ENCODE results near the gene TUBA1B. TPM values are rescaled to one million over a fixed set of nuclear protein-coding genes. Genes with fewer than 3 reads are reported as not detected.
A peak's percentile ranks its signal among the peaks of the same experiment; 100 is the strongest.

TUBA1B gene
- total RNA-seq, 1 experiment from 2014 or later: 4,183 TPM

DNA sequence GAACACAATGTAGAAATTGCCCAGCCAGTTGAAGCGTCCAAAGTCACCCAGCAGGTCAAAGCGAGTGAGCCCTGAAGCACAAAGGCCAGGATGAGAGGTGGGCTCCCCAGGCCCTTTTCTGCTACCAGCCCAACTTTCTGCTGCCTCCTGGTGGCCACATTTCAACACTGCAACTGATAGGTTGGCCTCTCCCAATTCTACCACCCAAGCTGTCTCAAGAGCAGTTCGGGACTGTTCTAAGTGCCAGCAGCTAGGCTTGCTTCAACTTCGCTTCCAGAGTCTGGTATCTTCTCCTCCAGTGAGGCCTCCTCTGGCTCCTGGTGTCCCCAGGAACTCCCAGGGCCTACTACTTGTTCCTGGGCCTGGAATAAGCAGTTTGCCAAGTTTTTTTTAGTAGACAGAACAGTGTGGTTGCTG lies 33.2 kb downstream of the TUBA1B start:
- DNase-seq: peak; percentile 25
- Histone ChIP-seq H3K9me3 (no peaks in the 10 kb centered on the region), H3K27me3 (0 out of 2 replicates have a peak, but pooled peaks cover 4% of the 10 kb centered on the region), H3K4me3 (no peak overlapping the region), H3K36me3 (peaks cover 9% of the 10 kb centered on the region)

DNA sequence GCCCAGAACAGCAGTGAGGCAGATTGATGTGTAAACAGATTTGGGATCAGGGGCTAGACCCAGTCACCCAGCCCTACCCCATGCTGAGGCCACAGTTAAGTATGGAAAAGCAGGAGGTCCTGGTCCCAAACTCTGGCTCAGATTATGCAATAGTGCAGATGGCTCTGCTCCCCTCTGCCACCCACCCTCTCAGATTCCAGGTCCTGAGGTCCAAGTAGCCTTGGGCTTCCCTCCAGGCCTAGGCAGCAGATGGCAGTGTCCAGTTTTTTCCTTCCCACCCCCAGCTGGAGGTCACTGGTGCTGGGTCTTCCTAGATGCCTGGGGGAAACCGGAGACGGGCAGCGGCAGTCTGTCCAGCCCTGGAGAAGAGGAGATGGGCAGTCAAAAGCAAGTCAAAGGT lies 33.8 kb downstream of the TUBA1B start:
- H3K4me3 ChIP-seq: no peak overlapping the region
- DNase-seq: no peak
- H3K9me3 ChIP-seq: no peaks in the 10 kb centered on the region
- H3K36me3 ChIP-seq: peaks cover 9% of the 10 kb centered on the region
- 0 out of 2 replicates have a peak, but pooled peaks cover 4% of the 10 kb centered on the region for H3K27me3 ChIP-seq

DNA sequence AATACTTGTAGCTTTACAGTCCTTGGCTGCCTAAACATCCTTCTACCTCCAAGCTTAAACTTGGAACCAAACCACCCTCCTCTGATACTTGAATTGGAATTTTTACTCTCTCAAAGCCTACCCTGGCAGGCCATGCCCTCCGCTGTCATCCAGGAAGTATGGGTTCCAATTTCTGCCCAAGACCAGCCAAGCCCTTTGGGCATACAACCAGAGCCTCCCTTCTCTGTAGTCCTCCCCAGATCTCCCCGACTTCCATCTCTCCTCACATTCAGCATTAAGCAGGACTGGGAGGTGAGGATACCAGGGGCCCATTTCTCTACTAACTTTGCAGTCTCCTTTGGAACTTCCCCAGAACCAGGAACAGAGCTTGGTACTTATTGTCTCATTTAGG lies 36.2 kb downstream of the TUBA1B start:
- no peak for DNase-seq
- Histone ChIP-seq H3K9me3 (no peaks in the 10 kb centered on the region), H3K4me3 (no peak overlapping the region), H3K27me3 (peaks cover 4% of the 10 kb centered on the region; the same call in 1 of the 2 replicates), H3K36me3 (peaks cover 3% of the 10 kb centered on the region)

DNA sequence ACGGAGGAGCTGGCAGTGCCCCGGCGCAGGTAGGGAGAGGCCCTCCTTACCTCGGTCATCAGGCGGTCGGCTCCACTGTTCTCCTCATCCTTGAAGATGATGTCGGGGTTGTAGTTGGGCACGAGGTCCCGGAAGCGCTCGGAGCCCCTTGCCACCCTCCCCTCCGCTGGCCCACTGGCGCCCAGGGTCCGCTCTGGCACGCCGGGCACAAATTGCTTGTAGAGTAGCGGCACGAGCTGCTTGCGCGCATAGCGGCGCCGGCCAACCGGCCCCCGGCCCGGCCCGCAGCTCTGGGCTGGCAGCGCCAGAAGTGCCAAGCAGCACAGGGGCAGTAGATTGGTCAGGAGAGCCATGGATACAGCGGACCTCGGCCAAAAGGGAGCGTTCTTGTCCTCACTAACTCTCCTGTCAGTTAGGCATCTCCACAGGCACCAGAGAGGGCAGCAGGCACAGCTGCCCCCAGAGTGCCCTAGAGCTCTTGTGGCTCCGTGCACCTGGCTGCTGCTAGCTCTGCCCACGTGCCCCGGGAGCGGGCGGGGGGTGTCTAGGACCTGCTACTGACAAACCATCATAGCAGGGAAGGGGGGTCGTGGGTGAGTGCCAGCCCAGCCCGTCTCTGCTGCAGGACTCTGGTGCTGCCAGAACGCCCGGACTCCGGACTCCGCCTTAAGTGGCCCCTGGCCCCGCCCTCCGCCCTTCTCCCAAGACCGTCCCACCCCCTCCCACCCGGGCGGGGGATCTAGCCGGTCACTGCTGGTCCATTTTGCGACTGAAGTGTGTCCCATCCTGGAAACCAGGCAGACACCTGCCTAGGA lies 36.8 kb downstream of the TUBA1B start, which contains the start of gene DHH:
TSS of gene DHH (minus strand) at position 642 of the 815 bp plus-strand sequence. CDS start at position 353, 289 bp downstream.
- Histone ChIP-seq H3K9me3 (no peaks in the 10 kb centered on the region), H3K4me3 (no peak within 1 kb of the TSS), H3K27me3 (peaks cover 8% of the 10 kb centered on the region), H3K36me3 (peaks cover 3% of the 10 kb centered on the region)
- peak; percentile 43 for DNase-seq

DNA sequence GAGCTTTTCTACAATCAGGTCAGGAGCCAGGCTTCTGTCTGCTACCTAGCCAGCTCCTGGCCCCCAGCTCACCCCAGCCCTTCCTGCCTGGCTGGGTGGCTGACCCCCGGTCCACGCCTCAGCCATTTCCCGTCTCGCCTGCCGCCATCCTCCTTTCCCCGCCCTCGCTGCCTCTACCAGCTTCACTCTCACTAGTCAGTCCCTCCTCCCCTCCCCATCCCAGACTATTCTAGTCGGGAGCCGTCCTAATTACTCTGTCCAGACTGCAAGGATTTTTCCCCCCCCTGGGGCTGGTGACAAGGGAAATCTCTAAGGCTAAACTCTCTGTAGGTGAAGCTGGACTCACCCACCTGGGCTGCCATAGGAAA lies 37.4 kb downstream of the TUBA1B start:
- no peak overlapping the region for H3K4me3 ChIP-seq
- no peak for DNase-seq
- peaks cover 3% of the 10 kb centered on the region for H3K36me3 ChIP-seq
- H3K9me3 ChIP-seq: no peaks in the 10 kb centered on the region
- peaks cover 14% of the 10 kb centered on the region for H3K27me3 ChIP-seq

DNA sequence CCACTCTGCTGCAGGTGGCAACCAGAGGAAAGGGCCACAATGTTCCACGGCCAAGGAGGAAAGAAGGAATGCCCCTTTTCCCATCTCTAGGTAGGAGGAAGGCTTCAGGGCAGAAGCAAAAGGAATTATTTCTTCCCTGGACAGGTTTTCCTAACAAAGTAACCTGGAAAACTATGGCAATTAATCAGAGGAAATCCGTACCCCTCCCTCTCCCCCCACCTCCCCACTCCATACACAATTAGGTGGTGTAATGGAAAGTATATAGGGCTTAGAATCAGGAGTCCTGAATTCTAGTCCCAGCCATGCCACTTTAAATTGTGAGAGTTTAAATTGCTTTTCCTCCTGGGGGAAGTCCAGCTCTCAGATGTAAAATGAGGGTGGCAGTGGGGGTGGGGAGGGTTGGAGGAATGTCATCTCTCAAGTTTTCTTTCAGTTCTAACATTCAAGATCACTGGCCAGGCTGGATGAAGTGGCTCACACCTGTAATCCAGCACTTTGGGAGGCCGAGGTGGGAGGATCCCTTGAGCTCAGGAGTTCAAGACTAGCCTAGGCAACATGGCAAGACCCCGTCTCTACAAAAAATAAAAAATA lies 38.3 kb downstream of the TUBA1B start:
- H3K36me3 ChIP-seq: peaks cover 3% of the 10 kb centered on the region
- no peaks in the 10 kb centered on the region for H3K9me3 ChIP-seq
- peaks cover 15% of the 10 kb centered on the region for H3K27me3 ChIP-seq
- DNase-seq: no peak
- no peak overlapping the region for H3K4me3 ChIP-seq

DNA sequence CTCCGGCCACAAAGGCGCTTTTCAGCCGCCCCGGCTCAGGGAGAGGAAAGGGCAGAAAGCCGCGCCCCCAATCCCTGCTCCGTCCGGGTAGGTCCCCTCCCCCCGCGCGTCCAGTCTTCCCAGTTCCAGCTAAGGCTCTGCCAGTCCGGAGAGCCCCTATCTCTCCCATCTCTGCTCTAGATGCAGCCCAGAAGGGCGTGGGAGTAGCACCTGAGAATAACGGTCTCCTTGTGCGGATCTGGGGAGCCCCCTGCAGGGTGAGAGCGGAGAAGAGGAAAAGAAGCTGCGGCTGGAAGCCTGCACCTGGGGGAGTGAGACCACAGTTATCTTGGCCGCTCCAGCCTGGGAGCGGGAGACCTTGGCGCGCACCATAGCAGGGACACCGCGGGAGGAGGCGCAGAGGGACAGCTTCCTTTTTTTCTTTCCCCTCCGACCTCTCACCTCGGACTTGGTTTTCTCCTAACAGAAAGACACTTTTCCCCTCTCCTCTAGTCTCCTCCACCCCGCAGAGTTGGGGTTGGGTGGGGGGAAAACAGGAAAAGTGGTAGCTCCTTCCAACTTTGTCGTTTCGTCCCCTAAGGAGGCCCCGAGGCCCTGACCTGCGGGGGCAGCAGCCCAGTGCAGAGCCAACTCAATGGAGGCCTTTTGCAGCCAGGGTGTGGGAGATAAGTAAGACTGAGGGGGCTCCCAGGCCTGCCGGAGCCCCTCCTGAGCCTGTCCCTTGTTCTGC lies 38.9 kb downstream of the TUBA1B start:
- peaks cover 15% of the 10 kb centered on the region for H3K27me3 ChIP-seq
- H3K36me3 ChIP-seq: no peaks in the 10 kb centered on the region; the same call in 1 of the 2 replicates
- H3K9me3 ChIP-seq: no peaks in the 10 kb centered on the region
- DNase-seq: no peak
- no peak overlapping the region for H3K4me3 ChIP-seq

DNA sequence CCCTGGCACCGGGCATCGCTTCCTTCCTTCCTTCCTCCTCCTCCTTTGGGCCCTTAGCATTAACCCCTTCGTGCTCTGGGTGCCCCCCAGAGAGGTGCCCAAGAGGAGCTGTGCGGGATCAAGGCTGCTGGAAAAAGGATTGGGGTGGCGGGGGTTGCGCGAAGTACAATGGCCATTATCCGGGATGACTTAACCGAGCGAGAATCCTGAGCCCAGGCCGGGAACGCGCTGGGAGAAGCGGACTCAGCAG lies 39.4 kb downstream of the TUBA1B start:
- H3K4me3 ChIP-seq: no peak overlapping the region
- H3K36me3 ChIP-seq: no peaks in the 10 kb centered on the region
- no peaks in the 10 kb centered on the region for H3K9me3 ChIP-seq
- no peak for DNase-seq
- peaks cover 15% of the 10 kb centered on the region for H3K27me3 ChIP-seq

DNA sequence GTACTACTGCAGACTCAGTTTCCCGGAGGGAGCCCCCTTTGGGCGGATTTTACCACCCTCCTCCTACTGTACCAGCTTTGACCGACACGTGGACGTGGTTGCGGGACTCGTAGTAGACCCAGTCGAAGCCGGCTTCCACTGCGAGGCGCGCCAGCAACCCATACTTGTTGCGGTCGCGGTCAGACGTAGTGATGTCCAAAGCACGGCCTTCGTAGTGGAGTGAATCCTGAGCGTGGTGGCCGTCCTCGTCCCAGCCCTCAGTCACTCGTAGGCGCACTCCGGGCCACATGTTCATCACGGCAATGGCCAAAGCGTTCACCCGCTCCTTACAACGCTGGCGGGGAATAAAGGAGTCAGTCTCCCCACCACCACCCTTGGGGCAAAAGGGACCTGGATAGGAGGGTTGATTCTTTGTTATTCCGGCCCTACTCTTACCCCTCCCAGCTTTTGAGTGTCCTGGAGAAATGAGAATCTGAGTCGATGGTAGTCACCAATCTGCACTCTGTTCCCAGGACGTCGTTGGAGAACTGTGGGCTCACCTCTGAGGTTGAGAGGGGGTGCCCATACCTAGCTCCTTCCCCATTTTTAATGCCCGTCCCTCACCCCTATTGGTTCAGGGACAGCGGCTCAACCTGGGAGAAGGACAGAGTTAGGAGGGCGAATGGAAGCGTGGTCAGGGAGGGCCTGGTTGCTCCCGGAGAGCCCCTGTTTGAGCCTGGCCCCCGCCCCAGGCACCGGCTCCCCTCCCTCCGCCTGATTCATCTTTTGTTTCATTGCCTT lies 39.9 kb downstream of the TUBA1B start:
- no peak for DNase-seq

DNA sequence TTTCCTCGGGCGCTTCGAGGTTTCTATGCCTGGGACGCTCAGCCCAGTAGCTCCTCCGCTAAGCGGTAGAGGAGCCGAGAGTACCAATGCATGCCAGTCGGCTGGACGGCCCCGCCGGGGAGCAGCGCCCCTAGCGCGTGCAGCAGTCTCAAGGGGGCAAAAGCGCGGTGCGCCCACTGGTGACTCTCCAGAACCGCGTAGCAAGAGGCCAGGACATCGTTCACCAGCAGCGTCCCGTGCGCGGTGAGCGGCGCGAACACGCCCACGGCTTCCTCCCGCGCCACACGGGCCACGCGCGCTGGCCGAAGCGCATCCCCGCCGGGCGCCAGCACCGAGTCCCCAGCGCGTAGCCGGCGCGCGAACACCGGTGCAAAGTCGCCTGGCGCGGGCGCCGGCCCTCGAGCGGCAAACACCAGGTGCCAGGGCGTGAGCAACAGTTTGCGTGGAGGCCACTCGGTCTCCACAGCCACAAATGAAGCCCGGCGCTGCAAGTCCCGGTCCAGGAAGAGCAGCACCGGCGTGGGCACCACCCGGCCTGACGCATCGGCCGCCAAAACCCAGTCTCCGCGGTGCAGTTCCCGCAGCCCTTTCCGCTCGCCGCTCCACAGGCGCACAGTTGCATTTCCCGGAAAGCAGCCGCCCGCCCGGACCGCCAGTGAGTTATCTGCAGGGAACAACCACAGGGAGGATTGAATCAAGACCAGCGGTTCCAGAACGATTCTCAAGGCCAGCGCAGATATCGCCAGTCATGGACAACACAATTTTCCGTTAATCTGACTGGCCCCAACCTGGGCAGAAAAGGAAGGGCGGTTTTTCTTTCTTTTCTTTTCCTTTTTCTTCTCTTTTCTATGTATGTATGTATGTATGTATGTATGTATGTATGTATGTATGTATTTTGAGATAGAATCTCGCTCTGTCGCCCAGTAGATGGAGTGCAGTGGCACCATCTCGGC lies 41.1 kb downstream of the TUBA1B start:
- Histone ChIP-seq H3K27me3 (peaks cover 15% of the 10 kb centered on the region), H3K36me3 (no peaks in the 10 kb centered on the region), H3K9me3 (no peaks in the 10 kb centered on the region), H3K4me3 (peak overlapping the region; percentile 29)
- peak; percentile 59 for DNase-seq

More for the DNA sequence above, 39.9 kb downstream of the TUBA1B start:
- H3K4me3 ChIP-seq: no peak overlapping the region
- H3K27me3 ChIP-seq: peaks cover 15% of the 10 kb centered on the region
- no peaks in the 10 kb centered on the region for H3K9me3 ChIP-seq
- no peaks in the 10 kb centered on the region for H3K36me3 ChIP-seq

DNA sequence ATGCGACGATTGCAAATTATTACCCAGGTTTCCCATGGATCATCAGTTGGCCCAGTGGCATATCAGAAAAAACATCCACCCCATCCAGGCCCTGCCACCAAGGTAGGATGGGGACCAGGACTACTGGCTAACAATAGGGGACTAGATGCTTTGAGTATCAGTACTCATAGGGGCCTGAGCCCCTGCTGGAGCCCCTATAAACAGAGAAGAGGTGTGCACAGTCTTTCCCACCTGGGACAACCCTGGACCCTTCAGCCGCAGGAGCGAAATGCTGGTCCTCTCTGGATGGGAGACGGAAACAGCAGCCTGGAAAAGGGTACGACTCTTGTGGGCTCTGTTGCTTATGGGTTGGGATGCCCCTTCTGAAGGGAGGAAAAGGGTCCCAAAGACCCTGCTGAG lies 42.3 kb downstream of the TUBA1B start:
- H3K36me3 ChIP-seq: no peaks in the 10 kb centered on the region
- DNase-seq: no peak
- H3K9me3 ChIP-seq: no peaks in the 10 kb centered on the region
- H3K27me3 ChIP-seq: peaks cover 15% of the 10 kb centered on the region
- no peak overlapping the region for H3K4me3 ChIP-seq

DNA sequence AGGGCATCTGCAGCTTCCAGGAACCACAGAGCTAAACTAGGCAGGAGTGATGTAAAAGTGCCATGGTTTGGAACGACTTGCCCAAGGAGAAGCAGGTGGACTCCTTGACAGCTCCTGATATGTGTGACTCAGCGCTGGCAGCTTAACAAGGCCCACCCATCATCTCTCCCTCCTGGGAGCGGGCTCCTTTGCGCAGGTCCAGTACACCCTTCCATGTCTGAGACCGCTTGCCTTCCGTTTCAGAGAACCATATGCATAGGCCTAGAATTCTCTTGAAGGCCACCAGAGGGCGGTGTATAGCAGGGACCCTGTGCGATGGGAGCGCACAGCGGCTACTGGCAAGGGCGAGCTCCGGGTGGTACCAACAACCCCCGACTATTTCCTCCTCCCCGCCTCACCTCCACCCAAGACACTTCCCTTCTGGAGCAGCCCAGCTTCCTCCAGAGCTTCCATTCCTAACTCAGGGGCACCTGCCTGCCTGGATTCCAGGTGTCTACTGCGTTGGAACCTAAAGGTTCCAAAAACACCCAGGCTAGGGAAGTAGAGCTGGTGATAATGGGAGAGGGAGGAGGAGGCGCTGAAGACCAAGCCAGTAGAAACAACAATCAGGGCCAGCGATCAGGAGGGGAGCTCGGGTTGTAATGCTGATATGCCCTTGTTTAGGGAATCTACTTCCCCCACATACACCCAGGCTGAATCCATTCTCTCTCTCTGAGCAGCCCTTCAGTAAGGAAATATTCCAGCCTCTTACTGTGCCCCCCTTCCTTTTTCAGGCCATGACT lies 42.9 kb downstream of the TUBA1B start:
- Histone ChIP-seq H3K4me3 (no peak overlapping the region), H3K9me3 (no peaks in the 10 kb centered on the region), H3K27me3 (peaks cover 11% of the 10 kb centered on the region), H3K36me3 (no peaks in the 10 kb centered on the region)
- DNase-seq: peak; percentile 80

DNA sequence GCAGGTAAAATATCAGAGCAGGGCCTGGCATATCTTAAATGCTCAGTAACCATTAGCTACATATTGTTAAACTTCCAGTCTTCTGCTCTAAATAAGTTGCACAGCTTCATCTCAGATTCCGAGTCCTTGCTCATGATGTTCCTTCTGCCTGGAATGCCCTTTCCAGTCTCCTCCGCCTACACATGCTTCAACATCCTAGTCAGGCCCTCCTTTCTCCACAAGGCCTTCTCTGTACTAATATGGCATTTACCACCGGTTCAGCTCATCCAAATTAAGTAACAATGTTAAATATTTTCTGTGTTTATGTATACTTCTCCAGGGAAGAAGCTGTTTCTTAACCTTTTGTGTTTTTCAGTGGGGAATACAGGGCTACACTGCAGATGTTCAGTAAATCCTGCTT lies 45.1 kb downstream of the TUBA1B start:
- DNase-seq: no peak
- Histone ChIP-seq H3K27me3 (peaks cover 11% of the 10 kb centered on the region), H3K36me3 (no peaks in the 10 kb centered on the region), H3K9me3 (no peaks in the 10 kb centered on the region), H3K4me3 (no peak overlapping the region)

DNA sequence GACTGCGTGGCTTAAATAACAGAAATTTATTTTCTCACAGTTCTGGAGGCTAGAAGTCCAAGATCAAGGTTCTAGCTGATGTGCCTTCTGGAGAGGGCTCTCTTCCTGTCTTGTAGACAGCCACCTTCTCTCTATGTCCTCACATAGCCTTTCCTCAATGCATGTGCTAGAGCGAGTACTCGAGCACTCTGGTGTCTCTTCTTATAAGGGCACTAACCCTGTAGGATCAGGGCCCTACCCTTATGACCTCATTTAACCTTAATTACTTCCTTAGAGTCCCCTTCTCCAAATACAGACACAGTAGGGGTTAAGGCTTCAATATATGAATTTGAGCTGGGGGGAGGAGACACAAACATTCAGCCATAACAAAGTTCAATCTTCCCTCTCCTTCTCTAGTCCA lies 46.8 kb downstream of the TUBA1B start:
- Histone ChIP-seq H3K36me3 (no peaks in the 10 kb centered on the region), H3K9me3 (no peaks in the 10 kb centered on the region), H3K4me3 (no peak overlapping the region), H3K27me3 (peaks cover 7% of the 10 kb centered on the region)
- DNase-seq: no peak

DNA sequence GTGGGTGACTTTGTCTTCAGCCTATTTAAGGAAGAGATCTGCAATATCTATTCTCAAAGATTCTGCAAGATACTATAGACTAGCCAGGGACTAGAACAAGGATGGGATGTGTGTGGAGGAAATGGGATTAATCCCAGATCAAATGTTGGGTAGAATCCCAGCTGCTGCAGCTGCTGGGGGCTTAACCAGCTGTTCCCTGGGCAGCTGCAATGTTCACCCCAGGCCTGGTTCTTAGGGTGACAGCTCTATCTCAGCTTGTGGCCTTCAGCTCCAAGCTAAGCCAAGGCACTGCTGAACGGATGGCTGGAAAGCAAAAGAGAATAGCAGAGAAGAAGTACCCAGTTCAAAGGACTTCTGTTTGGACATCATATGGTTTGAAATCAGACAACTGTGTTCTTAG lies 51.4 kb downstream of the TUBA1B start:
- no peaks in the 10 kb centered on the region for H3K27me3 ChIP-seq
- no peaks in the 10 kb centered on the region for H3K9me3 ChIP-seq
- no peak overlapping the region for H3K4me3 ChIP-seq
- no peaks in the 10 kb centered on the region for H3K36me3 ChIP-seq
- DNase-seq: no peak

Measured in MG63 (cell line).